ENCODE measurements around the gene CCBE1.
"Not testable (repeated sequence)": the region's sequence is repeated elsewhere in the genome, so short reads cannot be mapped to it uniquely, and the experiment has no call there.

Gene CCBE1

DNA sequence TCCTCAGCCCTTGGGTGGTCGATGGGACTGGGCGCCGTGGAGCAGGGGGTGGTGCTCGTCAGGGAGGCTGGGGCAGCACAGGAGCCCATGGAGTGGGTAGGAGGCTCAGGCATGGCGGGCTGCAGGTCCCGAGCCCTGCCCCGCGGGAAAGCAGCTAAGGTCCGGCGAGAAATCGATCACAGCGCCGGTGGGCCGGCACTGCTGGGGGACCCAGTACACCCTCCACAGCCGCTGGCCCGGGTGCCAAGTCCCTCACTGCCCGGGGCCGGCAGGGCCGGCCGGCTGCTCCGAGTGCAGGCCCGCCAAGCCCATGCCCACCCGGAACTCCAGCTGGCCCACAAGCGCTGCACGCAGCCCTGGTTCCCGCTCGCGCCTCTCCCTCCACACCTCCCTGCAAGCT, 16.9 kb upstream of the CCBE1 start:
- not testable (repeated sequence) for DNase-seq

DNA sequence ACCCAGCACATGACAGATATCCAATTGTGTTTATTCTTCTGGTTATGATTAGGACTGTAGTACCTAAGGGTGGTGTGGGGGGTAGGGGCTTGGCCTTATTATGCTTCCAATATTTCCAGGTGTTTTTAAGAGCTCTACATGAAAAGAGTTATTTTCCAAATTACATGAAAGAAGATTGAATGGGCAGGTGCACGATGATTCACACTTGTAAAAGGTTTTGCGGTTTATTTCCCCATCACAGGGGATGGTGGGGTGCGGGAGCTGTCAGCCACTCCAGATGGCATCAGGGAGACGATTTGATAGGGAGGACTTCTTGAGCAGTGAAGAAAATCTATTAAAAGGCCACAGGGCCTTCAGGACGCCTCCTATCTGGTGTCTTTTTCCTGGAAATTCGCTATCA, 15.1 kb upstream of the CCBE1 start:
- DNase-seq, result no peak

DNA sequence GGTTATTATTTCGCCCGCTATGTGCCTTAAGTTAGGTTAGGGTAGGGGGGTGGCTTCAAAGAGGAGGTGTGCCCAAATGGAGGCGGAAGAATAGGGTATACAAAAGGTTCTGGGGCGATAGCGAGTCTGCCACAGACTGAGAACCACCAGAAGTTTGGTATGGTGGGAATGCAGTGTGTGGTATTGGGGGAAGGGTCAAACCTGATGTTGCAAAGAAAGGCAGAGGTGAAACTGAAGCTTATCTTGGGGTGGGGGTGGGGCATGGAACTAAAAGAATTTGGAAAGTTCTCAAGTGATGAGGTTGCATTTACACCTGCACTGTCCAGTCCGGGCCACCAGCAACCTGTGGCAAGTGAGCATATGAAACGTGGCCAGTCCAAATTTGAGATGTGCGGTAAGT, 11.8 kb upstream of the CCBE1 start:
- no peak for DNase-seq

DNA sequence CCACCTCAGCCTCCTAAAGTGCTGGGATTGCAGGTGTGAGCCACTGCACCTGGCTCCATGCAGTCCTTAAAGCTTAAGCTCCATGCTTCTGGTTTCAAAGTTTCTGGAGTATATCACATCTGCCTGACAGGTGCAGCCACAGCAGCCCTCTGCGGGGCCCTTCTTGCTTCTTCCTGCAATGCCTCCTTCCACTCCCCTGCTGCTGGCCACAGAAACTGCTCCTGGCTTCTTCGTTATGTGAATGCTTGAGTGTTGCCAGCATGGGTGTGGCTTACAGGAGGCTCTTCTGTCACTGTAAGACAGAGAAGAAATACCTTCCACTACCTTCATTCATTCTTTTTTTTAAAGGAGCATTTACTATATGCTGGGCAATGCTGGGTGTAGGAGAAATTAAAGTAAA, 10.1 kb upstream of the CCBE1 start:
- no peak for DNase-seq

DNA sequence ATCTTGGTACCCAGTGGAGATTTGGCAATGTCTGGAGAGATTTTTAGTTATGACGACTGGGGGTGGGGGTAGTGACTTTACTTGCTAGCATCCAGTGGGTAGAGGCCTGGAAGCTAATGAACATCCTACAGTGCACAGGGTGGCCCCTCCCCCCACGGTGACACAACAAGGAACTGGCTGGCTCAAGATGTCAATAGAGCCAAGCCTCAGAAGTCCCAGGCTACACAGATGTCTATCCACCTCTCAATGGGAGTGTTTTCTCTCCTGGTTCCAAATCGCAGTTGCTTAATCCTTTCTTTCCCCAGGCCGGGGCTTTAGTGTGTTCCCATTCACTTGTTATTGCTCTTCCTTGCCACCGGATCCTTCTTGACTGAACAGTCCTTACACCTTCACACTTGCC, 9.3 kb upstream of the CCBE1 start:
- DNase-seq, result no peak

DNA sequence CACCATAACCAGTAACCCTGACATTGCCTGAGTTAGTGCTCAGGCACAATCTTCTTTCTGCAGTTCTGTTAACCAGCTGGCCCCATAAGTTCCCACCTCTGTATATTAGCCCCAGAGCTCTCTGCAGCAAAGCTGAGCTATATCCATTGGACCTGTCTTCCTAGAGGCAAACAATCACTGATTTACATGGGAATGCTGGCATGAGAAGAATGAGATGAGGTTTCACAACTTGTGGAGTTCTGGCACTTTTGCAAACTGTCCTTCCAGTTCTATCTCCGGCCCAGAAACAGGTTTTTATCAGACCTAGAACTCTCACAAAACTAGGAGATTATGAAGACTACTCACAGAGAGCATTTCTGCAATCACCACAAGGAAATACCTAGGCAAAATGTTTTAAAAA, 7.9 kb upstream of the CCBE1 start:
- DNase-seq, result no peak

DNA sequence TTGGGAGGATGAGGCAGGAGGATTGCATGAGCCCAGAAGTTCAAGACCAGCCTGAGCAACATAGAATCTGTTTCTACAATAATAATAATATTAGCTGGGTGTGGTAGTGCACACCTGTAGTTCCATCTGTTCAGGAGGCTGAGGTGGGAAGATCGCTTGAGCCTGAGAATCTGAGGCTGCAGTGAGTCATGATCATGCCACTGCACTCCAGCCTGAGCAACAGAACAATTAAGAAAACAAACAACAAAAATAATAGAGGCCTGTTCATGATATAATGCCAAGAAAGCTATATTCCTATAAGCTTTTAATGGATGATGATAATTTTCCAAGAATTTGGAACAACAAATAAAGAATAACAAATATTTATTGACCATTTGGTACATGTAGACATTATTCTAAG, 6.9 kb upstream of the CCBE1 start:
- DNase-seq, result no peak

DNA sequence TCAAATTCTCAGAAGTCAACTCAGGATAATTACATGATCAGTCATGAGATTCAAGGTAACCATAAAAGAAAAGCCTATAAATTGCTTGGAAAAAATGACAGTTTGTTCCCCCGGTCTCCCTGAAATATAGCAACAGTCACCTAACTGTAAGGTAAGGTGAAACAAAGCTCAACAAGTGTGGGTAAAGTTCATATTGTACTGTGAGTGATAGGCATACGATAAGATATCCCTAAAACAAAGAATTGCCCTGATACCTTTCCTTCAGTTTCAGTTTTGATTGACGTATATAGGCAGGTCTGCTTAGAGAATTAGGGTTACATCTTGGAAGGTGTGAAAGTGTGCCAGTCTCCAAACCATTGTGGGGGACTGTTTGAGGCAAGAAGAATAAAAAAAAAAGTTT, 4.0 kb upstream of the CCBE1 start:
- DNase-seq, result no peak

DNA sequence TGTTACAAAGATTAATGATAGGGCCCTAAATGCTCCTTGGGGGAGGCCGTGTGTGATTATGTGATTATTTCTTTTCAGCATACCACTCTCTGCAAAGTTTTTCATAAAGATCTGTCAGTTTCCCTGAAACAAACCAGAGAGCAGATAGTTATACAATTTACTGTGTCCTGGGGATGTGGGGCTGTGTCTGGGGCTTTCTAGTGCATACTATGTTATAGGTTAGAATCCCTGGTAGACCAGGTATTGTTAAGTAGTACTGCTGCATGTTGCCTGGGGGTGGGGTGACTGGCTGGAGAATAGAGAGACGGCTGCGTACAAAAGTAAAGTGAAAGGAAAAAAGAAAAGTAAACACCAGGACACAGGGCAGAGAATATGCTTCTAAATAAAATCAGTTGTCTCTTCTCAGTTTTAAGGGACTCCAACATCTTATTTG, 3.3 kb upstream of the CCBE1 start:
- DNase-seq, result no peak

DNA sequence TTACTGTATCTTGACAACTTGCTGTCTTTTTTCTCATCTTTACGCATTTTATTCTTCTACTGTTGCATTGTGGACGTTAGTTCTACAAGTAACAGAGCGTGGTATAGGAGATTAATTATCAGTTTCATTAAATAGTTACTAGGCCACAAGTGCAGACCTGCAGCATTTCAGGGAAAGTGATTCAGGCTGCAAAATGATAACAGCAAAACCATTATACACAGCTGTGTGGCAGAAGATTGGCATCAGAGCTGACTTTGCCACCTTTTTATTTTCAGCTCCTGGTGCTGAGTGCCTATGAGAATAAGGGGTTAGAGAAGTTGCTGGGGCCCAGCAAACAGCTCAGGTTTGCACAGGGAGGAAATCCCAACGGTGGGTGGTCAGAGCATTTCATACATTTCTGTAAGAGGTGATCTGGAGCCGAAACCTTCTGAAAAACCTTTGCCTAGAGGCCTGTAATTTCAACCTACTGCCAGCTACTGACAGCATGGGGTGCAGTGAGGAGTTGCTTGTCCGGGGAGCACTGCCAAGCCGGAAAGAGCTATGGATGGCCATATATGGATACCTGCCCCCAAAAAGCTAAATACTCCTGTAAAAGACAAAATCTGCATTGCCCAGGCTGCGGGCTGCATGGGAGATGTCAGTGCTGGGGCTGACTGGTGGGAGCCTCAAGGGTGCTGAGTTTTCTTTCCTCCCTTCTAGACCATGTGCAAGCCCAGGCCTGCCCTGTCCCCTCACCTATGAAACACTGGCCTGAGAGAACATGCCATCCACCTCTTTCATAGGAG, 2.7 kb upstream of the CCBE1 start:
- DNase-seq, result no peak

DNA sequence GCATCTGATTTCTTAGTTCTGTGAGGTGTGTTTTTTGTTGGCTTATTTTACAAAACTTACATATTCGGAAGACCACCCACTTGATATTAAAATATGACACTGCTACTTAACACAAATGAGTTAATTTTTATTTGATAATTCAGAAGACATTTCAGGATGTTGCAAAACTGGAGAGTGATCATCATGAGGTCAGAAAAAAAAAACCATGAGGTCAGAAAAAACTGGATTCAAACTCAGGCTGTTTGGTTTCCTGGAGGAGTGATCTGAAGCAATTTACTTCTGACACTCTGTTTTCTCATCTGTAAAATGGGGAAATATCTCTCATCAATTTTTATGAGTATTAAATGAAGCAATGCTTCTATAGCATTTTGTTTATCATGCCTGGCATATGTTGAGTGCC, 1.8 kb upstream of the CCBE1 start:
- no peak for DNase-seq

DNA sequence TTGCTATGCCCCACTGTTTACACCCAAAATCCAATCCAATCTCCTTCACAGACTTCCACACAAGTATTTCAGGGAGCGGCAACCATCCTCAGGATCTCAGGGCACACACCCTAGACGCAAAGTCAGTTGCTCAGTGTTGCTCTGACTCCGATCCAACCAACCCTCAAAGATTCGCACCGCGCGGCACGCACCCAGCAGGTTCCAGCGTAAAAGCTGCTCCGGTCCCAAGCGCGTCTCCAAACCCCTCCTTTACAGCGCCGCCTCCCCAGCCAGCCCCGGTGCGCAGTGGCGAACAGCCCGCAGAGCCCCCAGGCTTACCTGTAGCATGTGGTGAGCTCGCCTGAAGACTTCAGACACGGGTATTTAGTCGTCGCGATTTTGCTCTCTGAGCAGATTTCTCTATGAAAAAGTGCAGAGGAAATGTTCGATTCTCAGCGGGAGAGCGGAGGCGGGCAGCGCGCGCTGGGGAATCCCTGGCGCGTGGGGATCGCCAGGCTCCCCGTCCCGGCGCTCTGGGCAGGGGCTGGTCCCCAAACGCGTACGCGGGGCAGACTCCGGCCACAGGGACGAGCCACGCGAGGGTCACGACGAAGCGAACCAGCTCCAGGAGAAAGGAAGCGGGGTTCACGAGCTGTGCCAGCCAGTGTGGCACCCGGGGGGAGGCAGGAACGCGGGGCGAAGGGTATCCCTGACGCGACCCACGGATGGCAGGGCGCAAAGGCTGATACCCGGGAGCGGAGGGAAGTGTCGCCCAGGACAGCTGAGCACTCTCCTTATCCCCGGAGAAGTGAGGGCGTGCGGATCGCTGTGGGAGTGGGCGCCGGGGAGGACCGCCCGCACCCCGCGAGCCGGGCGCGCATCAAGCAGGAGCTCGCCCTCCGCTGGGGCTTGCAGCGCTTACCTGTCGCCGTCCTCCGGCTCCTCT, 650 bp downstream of the CCBE1 start:
- DNase-seq, result no peak

DNA sequence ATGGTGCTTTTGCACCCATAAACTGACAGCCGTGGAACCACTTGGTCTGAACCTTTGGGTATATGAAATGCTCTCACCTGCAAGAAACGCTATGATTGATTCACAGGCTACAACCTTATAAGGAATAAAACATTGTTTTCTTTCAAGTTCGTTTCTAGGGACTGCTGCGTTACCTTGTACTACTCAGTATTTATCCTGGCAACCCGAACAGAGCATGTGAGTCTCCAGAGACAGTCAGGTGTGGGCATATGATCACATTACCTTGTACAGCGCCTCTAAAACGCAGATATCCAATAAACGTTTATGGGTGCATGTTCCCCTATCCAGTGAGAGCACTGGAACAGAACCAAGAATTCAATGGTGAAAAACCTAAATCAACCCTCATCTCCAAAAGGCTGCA, 1.7 kb downstream of the CCBE1 start:
- DNase-seq, result no peak

DNA sequence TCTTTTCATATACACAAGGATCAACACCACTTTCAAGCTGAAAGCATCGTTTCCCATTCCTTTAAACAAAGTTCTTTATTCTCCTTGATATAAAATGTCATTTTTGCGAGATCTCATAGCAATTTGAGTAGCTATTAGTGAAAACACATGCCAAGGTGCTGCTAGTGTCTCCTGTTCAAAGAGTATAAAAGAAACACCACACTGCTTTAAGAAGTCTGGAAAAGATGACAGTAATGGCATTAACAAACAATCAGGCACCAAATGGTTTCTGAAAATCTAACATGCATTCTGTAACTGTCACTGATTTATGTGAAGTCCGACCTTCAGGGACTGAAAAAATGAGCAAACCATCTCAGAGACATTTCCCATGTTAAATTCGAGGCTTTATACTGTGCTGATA, 2.4 kb downstream of the CCBE1 start:
- no peak for DNase-seq

DNA sequence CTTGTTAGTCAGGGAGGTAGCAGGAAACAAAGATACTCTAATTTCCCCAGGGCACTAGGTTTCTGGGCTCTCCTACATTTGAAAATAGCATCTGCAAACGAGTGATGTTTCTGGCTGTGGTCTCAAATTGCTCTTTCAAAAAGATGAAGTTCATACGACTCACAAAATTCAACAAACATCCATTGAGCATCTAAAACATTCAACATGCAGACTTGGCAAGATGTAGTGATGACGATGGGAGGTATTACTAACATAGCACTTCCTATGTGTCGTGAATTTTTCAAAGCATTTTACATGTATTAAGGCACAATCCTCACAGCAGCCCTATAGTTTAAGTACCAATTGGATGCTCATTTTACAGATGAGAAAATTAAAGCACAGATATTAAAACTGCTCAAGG, 5.2 kb downstream of the CCBE1 start:
- DNase-seq, result no peak

DNA sequence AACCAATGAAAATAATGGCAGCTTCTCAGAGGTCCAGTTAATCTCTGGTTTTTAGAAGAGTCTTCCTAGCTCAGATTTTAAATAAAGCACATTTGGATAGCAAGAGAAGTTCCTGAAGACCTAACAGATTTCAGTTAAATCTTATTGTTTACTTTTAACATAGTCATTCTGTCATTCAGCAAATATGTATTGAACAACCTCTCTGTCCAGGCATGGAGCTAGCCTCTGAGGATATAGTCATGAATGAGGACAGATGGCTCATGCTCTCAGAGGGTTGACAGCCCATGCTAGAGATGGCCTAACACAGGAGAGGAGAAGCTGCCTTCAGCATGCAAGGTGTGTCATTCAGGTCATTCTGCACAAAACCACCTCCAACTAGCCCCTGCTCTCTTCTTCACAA, 6.2 kb downstream of the CCBE1 start:
- DNase-seq, result no peak

DNA sequence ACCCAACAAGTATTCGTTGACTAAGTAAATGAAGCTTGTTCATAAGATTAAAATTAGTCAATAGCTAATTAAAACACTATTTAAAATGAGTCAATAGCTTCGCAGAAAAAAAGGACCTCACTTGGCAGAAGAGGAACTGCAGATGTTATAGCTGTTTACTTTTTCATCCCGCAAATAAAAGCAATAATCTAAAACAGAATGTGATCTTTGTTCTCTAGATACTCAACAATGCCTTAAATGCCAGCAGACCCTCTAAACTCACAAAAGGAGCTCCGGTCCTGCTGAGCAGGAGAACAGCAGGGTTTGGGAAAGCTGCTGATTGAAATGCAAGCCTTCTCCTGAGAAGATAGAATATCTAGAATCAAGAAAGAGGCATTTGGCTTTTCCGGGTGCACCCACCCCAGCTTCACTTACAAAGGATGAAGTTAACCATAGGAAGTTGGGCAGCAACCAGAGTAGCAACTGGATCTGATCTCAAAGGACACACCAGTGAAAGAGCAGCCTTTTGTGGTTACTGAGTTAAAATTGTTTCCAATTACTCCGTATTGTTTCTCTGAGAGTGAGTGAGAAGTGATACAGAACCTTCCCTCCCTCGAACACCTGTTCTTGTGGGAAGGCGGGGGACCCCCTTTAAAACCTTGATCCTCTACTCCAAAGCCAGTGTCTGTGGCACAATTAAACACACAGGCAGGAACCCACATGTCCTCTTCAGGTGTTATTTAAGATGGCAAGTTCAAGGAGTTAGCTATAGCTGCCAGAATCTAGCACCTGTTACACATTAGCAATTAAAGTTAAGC, 6.8 kb downstream of the CCBE1 start:
- no peak for DNase-seq

DNA sequence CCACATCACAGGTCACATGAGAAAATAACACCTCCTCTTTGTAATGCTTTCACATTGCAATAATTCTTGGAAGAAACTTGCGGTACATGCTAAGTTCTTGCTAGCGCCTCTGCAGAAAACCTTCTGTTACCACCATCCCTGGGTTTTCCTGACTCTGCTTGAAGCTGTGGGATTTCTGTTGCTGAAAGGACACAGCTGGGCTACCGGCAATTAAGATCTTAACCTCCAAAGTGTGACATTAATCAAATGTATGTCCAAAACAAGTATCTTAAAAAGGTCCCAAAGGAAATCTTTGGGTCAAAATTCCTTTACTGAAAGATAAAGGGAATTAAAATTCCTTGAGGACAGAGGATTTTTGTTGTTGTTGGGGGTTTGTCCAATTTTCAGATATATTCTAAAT, 7.5 kb downstream of the CCBE1 start:
- DNase-seq, result no peak

DNA sequence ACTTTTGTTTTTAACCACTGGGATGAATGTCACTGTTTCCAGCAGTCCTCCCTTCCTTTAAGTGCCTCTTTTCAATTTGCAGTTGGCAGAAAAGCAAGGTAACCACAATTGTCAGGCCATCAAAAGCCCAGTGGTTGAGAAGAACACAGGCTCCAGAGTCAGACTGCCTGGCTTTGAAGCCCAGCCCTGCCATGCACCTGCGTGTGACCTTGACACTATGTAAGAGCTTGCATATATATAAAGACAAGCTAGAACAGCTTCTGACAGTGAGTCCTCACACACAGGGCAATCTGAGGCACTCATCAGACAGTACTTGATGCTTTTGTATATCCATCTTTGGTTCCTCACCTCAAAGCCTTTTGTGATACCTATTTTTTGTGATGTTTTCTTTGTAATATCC, 11.0 kb downstream of the CCBE1 start:
- no peak for DNase-seq

DNA sequence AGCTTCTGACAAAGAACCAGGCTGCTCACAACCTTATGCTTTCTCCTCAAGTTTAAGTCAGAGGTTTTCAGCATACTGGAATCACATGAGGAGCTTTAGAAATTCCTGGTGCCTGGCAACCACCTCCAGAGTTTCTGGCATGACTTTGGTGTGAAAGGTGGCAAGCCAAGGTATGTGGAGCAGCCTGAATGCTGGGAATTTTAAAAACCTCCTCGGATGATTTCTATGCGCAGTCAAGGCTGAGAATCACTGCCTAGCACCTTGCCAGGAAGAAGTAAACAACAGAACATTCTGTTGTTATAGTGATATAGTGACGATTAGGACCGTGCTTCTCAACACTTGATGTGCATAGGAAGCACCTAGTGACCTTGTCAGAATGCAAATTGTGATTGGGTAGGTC, 11.7 kb downstream of the CCBE1 start:
- no peak for DNase-seq

DNA sequence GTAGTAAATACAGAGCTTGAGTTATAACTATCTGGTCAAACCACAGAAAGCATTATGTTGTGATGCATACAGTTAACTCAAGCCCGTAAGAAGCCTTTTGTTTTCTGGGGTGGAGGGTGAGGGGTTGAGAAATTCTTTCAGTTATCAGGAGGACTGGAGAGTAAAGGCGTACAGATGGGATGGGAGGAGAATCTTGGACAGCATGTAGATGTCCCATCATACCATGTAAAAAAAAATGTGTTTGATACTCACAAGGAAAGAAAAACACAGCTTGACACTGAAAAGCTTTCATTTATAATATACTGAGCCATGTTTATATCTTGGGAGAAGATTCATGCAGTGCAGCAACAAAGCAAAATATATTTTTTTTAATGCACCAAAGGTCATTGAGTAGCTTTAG, 12.4 kb downstream of the CCBE1 start:
- no peak for DNase-seq

DNA sequence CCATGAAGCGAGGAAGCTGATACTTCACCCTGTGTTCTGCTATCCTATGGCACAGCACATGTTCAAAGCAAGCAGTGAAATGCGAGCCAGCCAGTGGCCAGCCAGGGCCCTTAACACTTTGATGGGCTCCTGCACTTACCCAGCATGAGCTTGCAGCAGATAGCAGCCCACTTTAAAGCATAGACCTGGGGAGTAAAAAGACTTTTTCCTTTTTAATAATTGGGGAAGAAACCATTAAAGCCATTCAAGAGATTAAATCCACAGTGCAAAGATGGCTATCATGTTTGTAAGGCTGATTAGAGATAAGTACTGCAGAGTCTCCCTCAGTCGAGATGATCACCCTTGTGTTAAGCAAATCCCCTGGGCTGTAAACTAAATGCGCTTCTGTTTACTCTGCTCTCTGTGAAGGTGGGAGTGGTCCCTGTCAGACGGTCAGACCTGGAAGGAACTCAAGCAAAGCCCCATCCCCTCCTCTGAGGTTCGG, 15.7 kb downstream of the CCBE1 start:
- DNase-seq, result no peak

DNA sequence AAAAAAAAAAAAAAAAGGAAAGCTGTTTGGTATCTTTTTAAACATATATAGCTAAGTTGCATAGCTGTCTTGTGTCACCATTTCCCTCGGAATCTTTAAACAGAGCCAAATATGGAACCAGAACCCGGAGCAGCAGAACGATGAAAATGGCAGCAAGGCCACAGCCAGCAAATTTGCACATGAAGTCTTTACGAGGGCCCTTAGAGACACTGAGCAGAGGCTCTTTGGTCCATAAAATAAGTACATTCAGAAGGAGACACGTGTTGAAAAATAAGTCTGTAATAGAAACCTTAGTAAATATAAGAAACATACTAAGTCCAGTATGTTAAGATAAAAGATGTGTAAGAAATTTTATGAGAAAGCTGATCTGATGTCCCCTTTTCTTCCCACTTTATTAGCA, 16.2 kb downstream of the CCBE1 start:
- no peak for DNase-seq
